Mucosa of descending colon (tissue), 3 donors: ENCODE results near the gene NKD2. TPM values are rescaled to one million over a fixed set of nuclear protein-coding genes. Genes with fewer than 3 reads are reported as not detected.
"Not testable (repeated sequence)": the region's sequence is repeated elsewhere in the genome, so short reads cannot be mapped to it uniquely, and the experiment has no call there.

ENCODE experiments used
- ATAC-seq: fragments of 200-7000 bp; cut with Tn5 transposase; one replicate; pipeline ENCODE4 v1.9.1; 2020; ENCODE audit warnings: mild to moderate bottlenecking, moderate library complexity
- DNase-seq, 3 donors: peaks; one replicate each; pipeline ENCODE4 v3.0.0-alpha.2; 2020
- H3K36me3 ChIP-seq: fragments of 200-600 bp; one replicate; pipeline ENCODE4 v1.8.0; 2021; ENCODE audit warnings: low read depth, mild to moderate bottlenecking
- H3K4me1 ChIP-seq: fragments of 200-600 bp; one replicate; pipeline ENCODE4 v1.8.0; 2021; ENCODE audit warnings: low read depth, mild to moderate bottlenecking
- H3K4me3 ChIP-seq: fragments of 200-600 bp; one replicate; pipeline ENCODE4 v1.8.0; 2021; ENCODE audit warnings: mild to moderate bottlenecking
- H3K9me3 ChIP-seq: fragments of 200-600 bp; one replicate; pipeline ENCODE4 v1.8.0; 2021; ENCODE audit warnings: mild to moderate bottlenecking
- CTCF ChIP-seq: fragments of 200-600 bp; IDR thresholded peaks from one replicate; pipeline ENCODE4 v1.8.0; 2022; ENCODE audit warnings: antibody characterized with exemption, mild to moderate bottlenecking
- intact Hi-C, 2 donors: fragments of 100-400 bp; cut with DNase I in 1 of 2; cut with micrococcal nuclease in 1 of 2; formaldehyde crosslinking; loops; one replicate each; pipeline versions ENCODE4 v1.11.0 to v1.11.1; 2022; cut with DNase I, micrococcal nuclease
- total RNA-seq, 3 donors: library from RNA; stranded (reverse); fragmentation: NEBNext Ultra II Directional in 2 of 3; extraction: Animal tissue kit (Norgen Biotek cat#: 25700) in 2 of 3; gene quantifications; one replicate each; pipeline versions ENCODE4 v1.2.1 to v1.2.4, GENCODE V29; 2021 to 2023
- donor health status: DM: no; HTN: no; CAD: no; lungs with moderate emphysema.
- donor health status: DM: no; HTN: no; CAD: no.
- donor health status: DM: no; HTN: yes; CAD: no.

NKD2 gene
- total RNA-seq, 3 donors from 2014 or later: 0.93 to 3.7 (median 2.1) TPM

- TF ChIP-seq CTCF: no peak
- ATAC-seq (no peak), DNase-seq (peak in 1 of 3 donors; percentile 36)
- H3K4me1 ChIP-seq: no peaks in the 10 kb centered on the region
- H3K36me3 ChIP-seq: no peaks in the 10 kb centered on the region
- no peak overlapping the region for H3K4me3 ChIP-seq
- intact Hi-C loops: no loop called here
- no peaks in the 10 kb centered on the region for H3K9me3 ChIP-seq
These were observed 10.9 kb upstream of the NKD2 start for GRCh38 chr5:997711-998110.

GRCh38 chr5:998246-999031 is 10.2 kb upstream of the NKD2 start:
- ATAC-seq: no peak
- TF ChIP-seq CTCF: no peak
- no peaks in the 10 kb centered on the region for H3K9me3 ChIP-seq
- intact Hi-C loops: no loop called here
- DNase-seq: peak in 2 of 3 donors; percentile 20 to 27
- no peak overlapping the region for H3K4me3 ChIP-seq
- peaks cover under 1% of the 10 kb centered on the region for H3K4me1 ChIP-seq
- H3K36me3 ChIP-seq: no peaks in the 10 kb centered on the region

GRCh38 chr5:999032-999501 is 9.5 kb upstream of the NKD2 start:
- Histone ChIP-seq H3K36me3 (no peaks in the 10 kb centered on the region), H3K4me1 (peaks cover 7% of the 10 kb centered on the region), H3K9me3 (no peaks in the 10 kb centered on the region), H3K4me3 (no peak overlapping the region)
- intact Hi-C loops: no loop called here
- DNase-seq (peak in 1 of 3 donors; percentile 16), ATAC-seq (no peak)
- no peak for TF ChIP-seq CTCF

GRCh38 chr5:999724-1000123 is 8.9 kb upstream of the NKD2 start:
- peak in 1 of 3 donors; percentile 9 for DNase-seq
- H3K4me1 ChIP-seq: peaks cover 11% of the 10 kb centered on the region
- no peak for TF ChIP-seq CTCF
- no peak for ATAC-seq
- intact Hi-C loops: loop anchor here in 1 of 2 donors (10.0 kb wide), 1 partner anchor 75 kb away; no protein-coding TSS in a partner anchor
- H3K9me3 ChIP-seq: no peaks in the 10 kb centered on the region
- no peak overlapping the region for H3K4me3 ChIP-seq
- H3K36me3 ChIP-seq: no peaks in the 10 kb centered on the region

- peaks cover 16% of the 10 kb centered on the region for H3K4me1 ChIP-seq
- peak in 1 of 3 donors; percentile 19 for DNase-seq
- no peak for TF ChIP-seq CTCF
- ATAC-seq: no peak
- intact Hi-C loops: loop anchor here in 1 of 2 donors (10.0 kb wide), 1 partner anchor 76 kb away; no protein-coding TSS in a partner anchor
- H3K4me3 ChIP-seq: no peak overlapping the region
- H3K9me3 ChIP-seq: no peaks in the 10 kb centered on the region
- H3K36me3 ChIP-seq: no peaks in the 10 kb centered on the region
These were observed 8.3 kb upstream of the NKD2 start for GRCh38 chr5:1000329-1000728.

- peak in 2 of 3 donors; percentile 16 to 29 for DNase-seq
- not testable (repeated sequence) for ATAC-seq, H3K36me3 ChIP-seq, H3K4me3 ChIP-seq, H3K9me3 ChIP-seq
- peaks cover 18% of the 10 kb centered on the region for H3K4me1 ChIP-seq
- intact Hi-C loops: loop anchor here in 1 of 2 donors (10.0 kb wide), 1 partner anchor 76 kb away; no protein-coding TSS in a partner anchor
These were observed 7.8 kb upstream of the NKD2 start for GRCh38 chr5:1000831-1001230.
